H1 (cell line): ENCODE measurements around the gene TMEM97. TPM values are rescaled to one million over a fixed set of nuclear protein-coding genes. Genes with fewer than 3 reads are reported as not detected.

Experiments used
- CTCF ChIA-PET: fragments of 300-600 bp; sonication (Branson Sonifier 250); formaldehyde crosslinking; loops from one replicate; lab custom pipeline; 2021; ENCODE audit not compliant: partially characterized antibody; lab: Charles Lee
- POLR2A ChIA-PET: fragments of 300-600 bp; sonication (Branson Sonifier 250); formaldehyde crosslinking; loops from one replicate; lab custom pipeline; 2021; ENCODE audit warnings: inconsistent platforms; ENCODE audit not compliant: partially characterized antibody; lab: Charles Lee
- DNase-seq, 2 experiments: peaks; one replicate each; pipeline versions ENCODE4 v3.0.0 to v3.0.0-alpha.2; 2010 to 2022; ENCODE audit warnings: low spot score in 2 of 2, low read depth in 1 of 2, mixed read lengths in 1 of 2
- FAIRE-seq: peaks from 2 replicates; lab custom pipeline; 2011; peaks lifted over from hg19 to GRCh38; lab: Jason Lieb, UNC
- H2AFZ ChIP-seq: 2 replicates; pipeline ENCODE4 v1.8.1; 2012; ENCODE audit warnings: low read length, inconsistent platforms
- H2AK5ac ChIP-seq: 2 replicates; pipeline ENCODE4 v1.6.1; 2013; ENCODE audit warnings: low read depth, low read length
- H2BK120ac ChIP-seq: replicated peaks from 2 replicates; pipeline ENCODE3; 2013; ENCODE audit warnings: low read depth, low read length, inconsistent platforms
- H2BK12ac ChIP-seq: 2 replicates; pipeline ENCODE4 v1.6.1; 2013; ENCODE audit warnings: low read depth, low read length
- H2BK15ac ChIP-seq: 2 replicates; pipeline ENCODE4 v1.6.1; 2013; ENCODE audit warnings: low read length
- H2BK20ac ChIP-seq: 2 replicates; pipeline ENCODE4 v1.6.1; 2013; ENCODE audit warnings: low read length
- H2BK5ac ChIP-seq: 2 replicates; pipeline ENCODE4 v1.6.1; 2013; ENCODE audit warnings: low read depth, low read length
- H3K14ac ChIP-seq: 2 replicates; pipeline ENCODE4 v1.6.1; 2013; ENCODE audit warnings: inconsistent platforms; ENCODE audit not compliant: insufficient read length
- H3K18ac ChIP-seq: 2 replicates; pipeline ENCODE4 v1.6.1; 2013; ENCODE audit warnings: low read length; ENCODE audit errors: extremely low read depth
- H3K23ac ChIP-seq: 2 replicates; pipeline ENCODE4 v1.6.1; 2013; ENCODE audit warnings: inconsistent platforms; ENCODE audit not compliant: insufficient read length
- H3K23me2 ChIP-seq: 2 replicates; pipeline ENCODE4 v1.6.1; 2013; ENCODE audit warnings: low read depth, low read length
- H3K27ac ChIP-seq: 2 replicates; pipeline ENCODE4 v1.6.1; 2011; ENCODE audit warnings: low read depth, low read length, inconsistent platforms
- H3K27me3 ChIP-seq, 4 experiments: replicated peaks in 1 of 4; 1 replicate in 1 of 4; 2 replicates in 3 of 4; pipeline versions ENCODE4 v1.6.1 to v1.8.1; 2011 to 2013; ENCODE audit warnings: low read length in 3 of 4, mild to moderate bottlenecking in 3 of 4, inconsistent platforms in 2 of 4, mixed read lengths in 2 of 4, moderate library complexity in 1 of 4; ENCODE audit not compliant: control insufficient read depth in 3 of 4, insufficient read depth in 3 of 4; ENCODE audit errors: extremely low read depth in 1 of 4
- H3K36me3 ChIP-seq, 4 experiments: 2 replicates each; pipeline versions ENCODE4 v1.6.1 to v1.8.1; 2011 to 2013; ENCODE audit warnings: mild to moderate bottlenecking in 4 of 4, low read length in 3 of 4, moderate library complexity in 2 of 4, control low read depth in 1 of 4, inconsistent platforms in 1 of 4; ENCODE audit not compliant: insufficient read depth in 4 of 4, control insufficient read depth in 2 of 4
- H3K4ac ChIP-seq: replicated peaks from 2 replicates; pipeline ENCODE3; 2013; ENCODE audit warnings: low read length, low read depth, mixed read lengths, inconsistent platforms; ENCODE audit not compliant: insufficient read length
- H3K4me1 ChIP-seq, 4 experiments: replicated peaks in 1 of 4; 1 replicate in 1 of 4; 2 replicates in 3 of 4; pipeline versions ENCODE4 v1.6.1 to v1.8.1; 2011 to 2013; ENCODE audit warnings: low read length in 3 of 4, inconsistent platforms in 2 of 4, mixed read lengths in 1 of 4; ENCODE audit not compliant: insufficient read depth in 4 of 4, control insufficient read depth in 3 of 4
- H3K4me2 ChIP-seq, 2 experiments: 2 replicates each; pipeline versions ENCODE4 v1.6.1 to v1.8.1; 2011 to 2013; ENCODE audit warnings: low read depth in 2 of 2, low read length in 2 of 2, control low read depth in 1 of 2, inconsistent platforms in 1 of 2, mild to moderate bottlenecking in 1 of 2; ENCODE audit not compliant: insufficient read depth in 1 of 2
- H3K4me3 ChIP-seq, 4 experiments: fragments of 200-600, 300-600 bp in 1 of 4; sonication (generic), shearing (Covaris generic), sonication (Bioruptor Twin) in 1 of 4; 2 replicates each; pipeline versions ENCODE4 v1.5.1 to v1.8.1; 2011 to 2016; ENCODE audit warnings: low read length in 4 of 4, low read depth in 3 of 4, control low read depth in 2 of 4, inconsistent platforms in 2 of 4, mild to moderate bottlenecking in 2 of 4, mixed read lengths in 1 of 4, moderate library complexity in 1 of 4; ENCODE audit not compliant: insufficient read depth in 2 of 4; ENCODE audit errors: extremely low read depth in 1 of 4
- H3K56ac ChIP-seq: replicated peaks from 2 replicates; pipeline ENCODE3; 2013; ENCODE audit warnings: low read depth, mild to moderate bottlenecking, mixed read lengths, low read length, inconsistent platforms; ENCODE audit not compliant: insufficient read length
- H3K79me1 ChIP-seq: 2 replicates; pipeline ENCODE4 v1.6.1; 2013; ENCODE audit warnings: low read depth, low read length, control low read depth
- H3K79me2 ChIP-seq, 2 experiments: 2 replicates each; pipeline versions ENCODE4 v1.6.1 to v1.8.1; 2012 to 2013; ENCODE audit warnings: low read length in 2 of 2, mild to moderate bottlenecking in 2 of 2, inconsistent platforms in 1 of 2; ENCODE audit not compliant: insufficient read depth in 2 of 2, control insufficient read depth in 1 of 2
- H3K9ac ChIP-seq, 4 experiments: replicated peaks in 1 of 4; 1 replicate in 1 of 4; 2 replicates in 3 of 4; pipeline versions ENCODE4 v1.6.1 to v1.8.1; 2011 to 2013; ENCODE audit warnings: low read depth in 3 of 4, low read length in 3 of 4, control low read depth in 2 of 4, mild to moderate bottlenecking in 2 of 4, moderate library complexity in 2 of 4, inconsistent platforms in 1 of 4; ENCODE audit errors: extremely low read depth in 1 of 4
- H3K9me3 ChIP-seq, 2 experiments: 2 replicates each; pipeline versions ENCODE4 v1.6.1 to v1.8.1; 2012 to 2013; ENCODE audit warnings: mild to moderate bottlenecking in 2 of 2, moderate library complexity in 2 of 2, control low read depth in 1 of 2, inconsistent platforms in 1 of 2, low read depth in 1 of 2, low read length in 1 of 2, mixed read lengths in 1 of 2; ENCODE audit not compliant: insufficient read depth in 2 of 2
- H4K20me1 ChIP-seq, 2 experiments: replicated peaks in 1 of 2; 2 replicates each; pipeline versions ENCODE3 to v1.8.1; 2011 to 2013; ENCODE audit warnings: inconsistent platforms in 2 of 2, low read length in 2 of 2, mild to moderate bottlenecking in 1 of 2; ENCODE audit not compliant: insufficient read depth in 2 of 2, control insufficient read depth in 1 of 2
- H4K5ac ChIP-seq: 2 replicates; pipeline ENCODE4 v1.6.1; 2013; ENCODE audit warnings: low read length, low read depth, mixed read lengths, inconsistent platforms; ENCODE audit not compliant: insufficient read length
- H4K8ac ChIP-seq: 2 replicates; pipeline ENCODE4 v1.8.0; 2013; ENCODE audit warnings: mild to moderate bottlenecking, moderate library complexity, low read length, inconsistent platforms; ENCODE audit not compliant: insufficient read depth; ENCODE audit errors: extremely low read depth
- H4K91ac ChIP-seq: replicated peaks from 2 replicates; pipeline ENCODE3; 2013; ENCODE audit warnings: low read length, mixed read lengths, inconsistent platforms; ENCODE audit not compliant: insufficient read length
- EGR1 ChIP-seq: IDR thresholded peaks from 2 replicates; pipeline ENCODE4 v1.6.1; 2011; ENCODE audit warnings: low read depth, low read length, borderline replicate concordance
- POU5F1 ChIP-seq: IDR thresholded peaks from 2 replicates; pipeline ENCODE4 v1.6.1; 2011; ENCODE audit warnings: low read depth, mild to moderate bottlenecking, low read length, moderate library complexity
- RBBP5 ChIP-seq: IDR thresholded peaks from 2 replicates; pipeline ENCODE4 v1.7.1; 2012; ENCODE audit warnings: low read depth, mild to moderate bottlenecking, inconsistent platforms, low read length, moderate library complexity, borderline replicate concordance
- RNF2 ChIP-seq: fragments of 200-900, 300-1000 bp; sonication (generic); IDR thresholded peaks from 2 replicates; pipeline ENCODE4 v1.7.1; 2016; ENCODE audit warnings: borderline replicate concordance, low read depth, mild to moderate bottlenecking, antibody characterized with exemption, low read length; ENCODE audit not compliant: poor library complexity, severe bottlenecking; ENCODE audit errors: missing control alignments
- RXRA ChIP-seq: IDR thresholded peaks from 2 replicates; pipeline ENCODE4 v1.6.1; 2011; ENCODE audit warnings: low read depth, mild to moderate bottlenecking, low read length, moderate library complexity; ENCODE audit not compliant: insufficient read depth
- SIX5 ChIP-seq: IDR thresholded peaks from 2 replicates; pipeline ENCODE4 v1.6.1; 2011; ENCODE audit warnings: mild to moderate bottlenecking, low read depth, low read length
- SP2 ChIP-seq: IDR thresholded peaks from 2 replicates; pipeline ENCODE4 v1.6.1; 2012; ENCODE audit warnings: mild to moderate bottlenecking, low read length, inconsistent platforms
- SUZ12 ChIP-seq: fragments of 200-600 bp; sonication (generic); IDR thresholded peaks from 2 replicates; pipeline ENCODE4 v1.6.1; 2012; ENCODE audit warnings: mild to moderate bottlenecking, inconsistent platforms, low read length, moderate library complexity, mixed read lengths
- TAF1 ChIP-seq: IDR thresholded peaks from 2 replicates; pipeline ENCODE4 v1.6.1; 2011; ENCODE audit warnings: mild to moderate bottlenecking, low read depth, low read length
- YY1 ChIP-seq: IDR thresholded peaks from 2 replicates; pipeline ENCODE4 v1.6.1; 2011; ENCODE audit warnings: low read depth, mild to moderate bottlenecking, low read length
- WGBS, 2 experiments: shearing (Covaris generic) in 1 of 2; methylation state at CpG; one replicate each; pipeline versions ENCODE4 v1.1.6 to v1.1.7; 2013 to 2015; ENCODE audit warnings: low lambda C conversion rate in 2 of 2, mixed read lengths in 2 of 2, inconsistent platforms in 1 of 2, low coverage in 1 of 2, missing lambda C conversion rate in 1 of 2; ENCODE audit not compliant: insufficient replicate concordance in 2 of 2, insufficient coverage in 1 of 2, insufficient read length in 1 of 2; ENCODE audit errors: extremely low coverage in 1 of 2, missing lambda C conversion rate in 1 of 2; 5-methylcytosine and 5-hydroxymethylcytosine counted together
- polyA plus RNA-seq, 7 experiments: library from polyadenylated mRNA; depleted of rRNA in 3 of 7; stranded (reverse) in 5 of 7; unstranded in 2 of 7; fragments of >200 nt in 5 of 7; fragments of 200-250 nt in 2 of 7; gene quantifications; 1 replicate in 5 of 7; 2 replicates in 1 of 7; 4 replicates in 1 of 7; pipeline versions ENCODE4 v1.2.1 to v1.2.3, GENCODE V29; 2011 to 2013; ENCODE audit warnings: missing spikeins in 2 of 7, mixed read lengths in 2 of 7
- total RNA-seq: library from RNA; stranded (reverse); fragmentation: NEBNext Ultra II Directional; extraction: Animal tissue kit (Norgen Biotek cat#: 25700); gene quantifications from 2 replicates; pipeline ENCODE4 v1.2.1, GENCODE V29; 2021
- TF ChIP-seq, protein P1 (sequence below): IDR thresholded peaks from 2 replicates; pipeline ENCODE4 v1.6.1; 2012; ENCODE audit warnings: inconsistent platforms

Gene TMEM97
- total and polyA plus RNA-seq, 2 of the 8 experiments (the other 6 are each of a cell fraction or from before 2014, with no cell fraction given), result 126 to 130 TPM

DNA sequence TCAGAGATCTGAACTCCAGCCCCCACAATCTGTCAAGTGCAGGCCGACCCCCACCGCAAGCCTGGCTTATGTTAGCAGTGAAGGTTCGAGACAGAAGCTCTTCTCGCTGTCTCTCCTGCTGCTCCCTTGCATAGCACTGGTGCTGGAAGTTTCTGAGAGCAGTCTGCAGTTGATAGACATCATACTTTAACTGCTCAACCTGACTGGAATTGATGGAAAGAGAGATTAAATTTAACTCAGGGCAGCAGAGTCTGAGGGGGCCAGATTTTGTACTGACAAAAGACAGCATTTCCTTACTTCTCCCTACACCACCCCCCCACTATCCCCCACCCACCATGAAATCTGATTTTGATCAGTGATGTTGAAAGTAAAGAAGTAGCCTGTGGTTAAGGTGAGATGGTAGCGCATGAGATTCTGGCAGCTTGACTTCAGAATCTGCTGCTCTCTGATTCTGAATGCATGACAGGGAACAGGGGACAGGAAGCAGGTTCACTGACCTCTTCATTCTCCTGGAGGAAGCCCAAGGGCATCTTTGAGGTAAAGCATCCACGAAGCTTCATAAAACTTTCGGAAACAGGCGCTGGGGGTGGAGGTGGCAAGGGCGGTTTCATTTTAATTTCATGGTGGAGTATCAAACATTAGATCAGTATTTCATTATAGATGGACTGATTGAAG, 44.3 kb upstream of the TMEM97 start:
- H4K91ac ChIP-seq, result no peak overlapping the region
- no peak overlapping the region for H3K4me3 ChIP-seq
- H4K8ac ChIP-seq, result no peak overlapping the region
- no peak overlapping the region for H2AFZ ChIP-seq
- H2BK5ac ChIP-seq, result no peak overlapping the region
- 0 out of 4 replicates have a peak, but pooled peaks cover 0 to 3% of the 10 kb centered on the region in 2 experiments for H3K9me3 ChIP-seq
- H3K79me1 ChIP-seq, result no peaks in the 10 kb centered on the region
- H4K20me1 ChIP-seq, result no peaks in the 10 kb centered on the region
- no peaks in the 10 kb centered on the region for H3K27me3 ChIP-seq
- no peak overlapping the region for H3K14ac ChIP-seq
- H3K79me2 ChIP-seq, result no peaks in the 10 kb centered on the region
- CTCF ChIA-PET, result no interaction called here
- no peak overlapping the region for H2BK20ac ChIP-seq
- H3K4me2 ChIP-seq, result no peak overlapping the region
- H3K23ac ChIP-seq, result no peak overlapping the region
- TF ChIP-seq SUZ12 (no peak), POU5F1 (no peak), SP2 (no peak), RBBP5 (no peak), YY1 (no peak), EGR1 (no peak), RNF2 (no peak), SIX5 (no peak), TAF1 (no peak), RXRA (no peak)
- TF ChIP-seq, protein P1, sequence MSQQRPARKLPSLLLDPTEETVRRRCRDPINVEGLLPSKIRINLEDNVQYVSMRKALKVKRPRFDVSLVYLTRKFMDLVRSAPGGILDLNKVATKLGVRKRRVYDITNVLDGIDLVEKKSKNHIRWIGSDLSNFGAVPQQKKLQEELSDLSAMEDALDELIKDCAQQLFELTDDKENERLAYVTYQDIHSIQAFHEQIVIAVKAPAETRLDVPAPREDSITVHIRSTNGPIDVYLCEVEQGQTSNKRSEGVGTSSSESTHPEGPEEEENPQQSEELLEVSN, result no peak
- H2AK5ac ChIP-seq, result no peak overlapping the region
- FAIRE-seq (no peak), DNase-seq (no peak)
- no peak overlapping the region for H3K4ac ChIP-seq
- H3K27ac ChIP-seq, result no peak overlapping the region
- no peaks in the 10 kb centered on the region for H3K23me2 ChIP-seq
- no peak overlapping the region for H3K9ac ChIP-seq
- H2BK15ac ChIP-seq, result no peak overlapping the region
- no peak overlapping the region for H2BK120ac ChIP-seq
- no peak overlapping the region for H3K56ac ChIP-seq
- H2BK12ac ChIP-seq, result no peak overlapping the region
- H3K18ac ChIP-seq, result no peak overlapping the region
- POLR2A ChIA-PET, result no interaction called here
- no peaks in the 10 kb centered on the region for H3K4me1 ChIP-seq
- no peaks in the 10 kb centered on the region for H3K36me3 ChIP-seq
- H4K5ac ChIP-seq, result no peak overlapping the region
- 87% methylated on average over 9 of the region's 9 CpGs; no CpG with 5 or more reads in 1 of the 2 experiments for WGBS, 2 experiments
